Stimulated activated naive CD4-positive, alpha-beta T cell (primary cell): ENCODE data around the gene CIRBP.
"Not testable (repeated sequence)": the region's sequence is repeated elsewhere in the genome, so short reads cannot be mapped to it uniquely, and the experiment has no call there.

Experiments
- DNase-seq, 6 experiments: peaks; one replicate each; lab custom pipeline; 2025; lab: John Stamatoyannopoulos, UW

Gene CIRBP

GRCh38 chr19:1243768-1244692, 25.1 kb upstream of the CIRBP start:
- peak; percentile 71 to 87 (median 80) for DNase-seq

- no peak for DNase-seq
Observed at GRCh38 chr19:1244693-1245451, 24.3 kb upstream of the CIRBP start.

GRCh38 chr19:1245494-1246264, 23.5 kb upstream of the CIRBP start:
- DNase-seq = no peak

- DNase-seq = not testable (repeated sequence)
Observed at GRCh38 chr19:1246265-1247087, 22.7 kb upstream of the CIRBP start.

- DNase-seq = no peak
Observed at GRCh38 chr19:1247748-1248138, 21.4 kb upstream of the CIRBP start.

GRCh38 chr19:1248139-1248785, 20.9 kb upstream of the CIRBP start, which contains the start of gene MIDN:
Gene MIDN, plus strand, starts transcription at chr19:1248583. Its CDS starts 1,714 bp downstream, at chr19:1250297.
- DNase-seq = peak; percentile 49 to 71 (median 66)

- peak; percentile 77 to 92 (median 85) for DNase-seq
Observed at GRCh38 chr19:1248786-1249297, 20.3 kb upstream of the CIRBP start.

- peak; percentile 92 to 96 (median 94) for DNase-seq
Observed at GRCh38 chr19:1249298-1249989, 19.7 kb upstream of the CIRBP start.

GRCh38 chr19:1249990-1250436, 19.1 kb upstream of the CIRBP start:
- no peak for DNase-seq

GRCh38 chr19:1250437-1251260, 18.5 kb upstream of the CIRBP start:
- peak; percentile 53 to 83 (median 68) for DNase-seq

GRCh38 chr19:1251330-1252220, 17.6 kb upstream of the CIRBP start:
- peak; percentile 56 to 75 (median 68) for DNase-seq

- peak in 5 of 6 experiments; percentile 43 to 67 (median 56) for DNase-seq
Observed at GRCh38 chr19:1252221-1252820, 16.8 kb upstream of the CIRBP start.

GRCh38 chr19:1252821-1253513, 16.2 kb upstream of the CIRBP start:
- peak; percentile 61 to 81 (median 67) for DNase-seq

GRCh38 chr19:1253514-1254080, 15.5 kb upstream of the CIRBP start:
- DNase-seq = no peak

- no peak for DNase-seq
Observed at GRCh38 chr19:1254081-1254527, 15.0 kb upstream of the CIRBP start.

GRCh38 chr19:1254530-1255185, 14.5 kb upstream of the CIRBP start:
- no peak for DNase-seq
